IMR-90 (cell line): ENCODE measurements around the gene SLC19A1. TPM values are rescaled to one million over a fixed set of nuclear protein-coding genes. Genes with fewer than 3 reads are reported as not detected.

Experiments used
- ATAC-seq: fragments of 200-7000 bp; cut with Tn5 transposase; 2 replicates; pipeline ENCODE4 v1.9.1; 2020; ENCODE audit warnings: low read depth, mild to moderate bottlenecking, moderate library complexity
- BruUV-seq: library from RNA; stranded (reverse); fragments of 400-500 nt; replicated peaks from 2 replicates; lab custom pipeline; 2021; lab: Mats Ljungman, UMichigan
- CTCF ChIA-PET: fragments of 300-600 bp; formaldehyde crosslinking; extraction: SDS; loops from one replicate; lab custom pipeline; 2021; ENCODE audit warnings: antibody characterized with exemption; lab: Yijun Ruan, JAX
- POLR2A ChIA-PET: fragments of 300-600 bp; sonication (Branson Sonifier 250); formaldehyde crosslinking; loops from one replicate; lab custom pipeline; 2022; ENCODE audit warnings: antibody characterized with exemption; ENCODE audit not compliant: unreplicated experiment; lab: Charles Lee
- DNase-seq: peaks from one replicate; pipeline ENCODE4 v3.0.0; 2013
- H2AFZ ChIP-seq: replicated peaks from 2 replicates; pipeline ENCODE3; 2013; ENCODE audit warnings: low read length, mild to moderate bottlenecking; ENCODE audit not compliant: poor library complexity
- H2AK5ac ChIP-seq: 2 replicates; pipeline ENCODE4 v1.6.1; 2013; ENCODE audit warnings: low read depth, low read length, inconsistent platforms
- H2AK9ac ChIP-seq: replicated peaks from 2 replicates; pipeline ENCODE3; 2013; ENCODE audit warnings: mild to moderate bottlenecking, low read depth, low read length, moderate library complexity; ENCODE audit not compliant: poor library complexity
- H2BK120ac ChIP-seq: 2 replicates; pipeline ENCODE4 v1.6.1; 2013; ENCODE audit warnings: low read depth, low read length, inconsistent platforms
- H2BK15ac ChIP-seq: 3 replicates; pipeline ENCODE4 v1.6.1; 2013; ENCODE audit warnings: low read depth, low read length, inconsistent platforms
- H2BK20ac ChIP-seq: 2 replicates; pipeline ENCODE4 v1.6.1; 2013; ENCODE audit warnings: low read depth, mild to moderate bottlenecking, inconsistent platforms, low read length, moderate library complexity
- H2BK5ac ChIP-seq: 2 replicates; pipeline ENCODE4 v1.6.1; 2013; ENCODE audit warnings: mild to moderate bottlenecking, low read depth, low read length, inconsistent platforms; ENCODE audit not compliant: poor library complexity, severe bottlenecking
- H3K14ac ChIP-seq: replicated peaks from 2 replicates; pipeline ENCODE4 v1.6.1; 2013; ENCODE audit warnings: low read depth, low read length, inconsistent platforms
- H3K18ac ChIP-seq: 2 replicates; pipeline ENCODE4 v1.6.1; 2013; ENCODE audit warnings: low read depth, low read length, control low read depth
- H3K23ac ChIP-seq: 2 replicates; pipeline ENCODE4 v1.6.1; 2013; ENCODE audit warnings: low read depth, low read length, inconsistent platforms
- H3K27ac ChIP-seq: 2 replicates; pipeline ENCODE4 v1.5.1; 2013; ENCODE audit warnings: mild to moderate bottlenecking, control low read depth, low read length; ENCODE audit not compliant: insufficient read depth
- H3K27me3 ChIP-seq: 2 replicates; pipeline ENCODE4 v1.6.1; 2013; ENCODE audit warnings: low read length; ENCODE audit not compliant: control insufficient read depth, insufficient read depth
- H3K36me3 ChIP-seq: 2 replicates; pipeline ENCODE4 v1.6.1; 2013; ENCODE audit warnings: low read length, mixed read lengths; ENCODE audit not compliant: control insufficient read depth, insufficient read depth
- H3K4ac ChIP-seq: 2 replicates; pipeline ENCODE4 v1.6.1; 2013; ENCODE audit warnings: low read depth, low read length, inconsistent platforms
- H3K4me1 ChIP-seq: 2 replicates; pipeline ENCODE4 v1.6.1; 2013; ENCODE audit warnings: low read length, mixed read lengths; ENCODE audit not compliant: control insufficient read depth, insufficient read depth
- H3K4me2 ChIP-seq: 2 replicates; pipeline ENCODE4 v1.6.1; 2013; ENCODE audit warnings: low read depth, mild to moderate bottlenecking, control low read depth, low read length, moderate library complexity
- H3K4me3 ChIP-seq: 2 replicates; pipeline ENCODE4 v1.5.1; 2013; ENCODE audit warnings: low read depth, mild to moderate bottlenecking, control low read depth, low read length, moderate library complexity; ENCODE audit not compliant: insufficient read depth
- H3K56ac ChIP-seq: 2 replicates; pipeline ENCODE4 v1.6.1; 2013; ENCODE audit warnings: low read length, inconsistent platforms; ENCODE audit not compliant: insufficient read depth; ENCODE audit errors: extremely low read depth
- H3K79me1 ChIP-seq, 2 experiments: 2 replicates each; pipeline ENCODE4 v1.6.1; 2013; ENCODE audit warnings: low read length in 2 of 2, inconsistent platforms in 1 of 2, low read depth in 1 of 2
- H3K9ac ChIP-seq: 2 replicates; pipeline ENCODE4 v1.6.1; 2013; ENCODE audit warnings: low read depth, low read length, control low read depth
- H3K9me1 ChIP-seq: 2 replicates; pipeline ENCODE4 v1.6.1; 2013; ENCODE audit warnings: low read length, inconsistent platforms; ENCODE audit not compliant: insufficient read depth
- H3K9me3 ChIP-seq: 2 replicates; pipeline ENCODE4 v1.6.1; 2013; ENCODE audit warnings: low read length; ENCODE audit not compliant: control insufficient read depth, insufficient read depth
- H4K20me1 ChIP-seq: 2 replicates; pipeline ENCODE4 v1.6.1; 2013; ENCODE audit warnings: low read length, inconsistent platforms; ENCODE audit not compliant: insufficient read depth
- H4K5ac ChIP-seq: 2 replicates; pipeline ENCODE4 v1.6.1; 2013; ENCODE audit warnings: mild to moderate bottlenecking, low read depth, low read length, control low read depth
- H4K8ac ChIP-seq, 2 experiments: 2 replicates each; pipeline ENCODE4 v1.6.1; 2013; ENCODE audit warnings: low read depth in 2 of 2, low read length in 2 of 2, control low read depth in 1 of 2, inconsistent platforms in 1 of 2
- H4K91ac ChIP-seq: 2 replicates; pipeline ENCODE4 v1.6.1; 2013; ENCODE audit warnings: low read depth, low read length, inconsistent platforms; ENCODE audit not compliant: insufficient read depth
- BHLHE40 ChIP-seq: fragments of 150-350 bp; IDR thresholded peaks from 2 replicates; pipeline ENCODE4 v1.6.1; 2016; ENCODE audit warnings: mild to moderate bottlenecking, low read depth, low read length
- WGBS, 2 experiments: methylation state at CpG; one replicate each; pipeline versions ENCODE4 v1.1.5 to v1.1.7; 2013; ENCODE audit warnings: missing lambda C conversion rate in 2 of 2; ENCODE audit not compliant: insufficient read length in 1 of 2; ENCODE audit errors: extremely low coverage in 2 of 2; 5-methylcytosine and 5-hydroxymethylcytosine counted together
- dilution Hi-C: fragments of 300-500 bp; cut with HindIII; formaldehyde crosslinking; loops from one replicate; pipeline ENCODE4 v1.14.3; 2018; ENCODE audit warnings: low sequenced_read_pairs; ENCODE audit not compliant: unreplicated experiment
- in situ Hi-C: fragments of 300-500 bp; cut with MboI; formaldehyde crosslinking; loops from 3 replicates; pipeline ENCODE4 v1.14.3; 2019; ENCODE audit warnings: low sequenced_read_pairs, inconsistent platforms, mixed read lengths
- intact Hi-C: fragments of 100-400 bp; cut with micrococcal nuclease; formaldehyde crosslinking; loops from 2 replicates; pipeline ENCODE4 v1.10.0; 2022
- polyA plus RNA-seq, 3 experiments: library from polyadenylated mRNA; depleted of rRNA; stranded (reverse); fragments of >200 nt; gene quantifications; 2 replicates each; pipeline ENCODE4 v1.2.3, GENCODE V29; 2012; ENCODE audit warnings: low replicate concordance in 1 of 3
- total RNA-seq: library from RNA; depleted of rRNA; stranded (reverse); fragments of >200 nt; gene quantifications from 2 replicates; pipeline ENCODE4 v1.2.3, GENCODE V29; 2012

SLC19A1 gene
- total and polyA plus RNA-seq, 2 of the 4 experiments (the other 2 are of a cell fraction): 2.2 to 16.2 TPM

DNA sequence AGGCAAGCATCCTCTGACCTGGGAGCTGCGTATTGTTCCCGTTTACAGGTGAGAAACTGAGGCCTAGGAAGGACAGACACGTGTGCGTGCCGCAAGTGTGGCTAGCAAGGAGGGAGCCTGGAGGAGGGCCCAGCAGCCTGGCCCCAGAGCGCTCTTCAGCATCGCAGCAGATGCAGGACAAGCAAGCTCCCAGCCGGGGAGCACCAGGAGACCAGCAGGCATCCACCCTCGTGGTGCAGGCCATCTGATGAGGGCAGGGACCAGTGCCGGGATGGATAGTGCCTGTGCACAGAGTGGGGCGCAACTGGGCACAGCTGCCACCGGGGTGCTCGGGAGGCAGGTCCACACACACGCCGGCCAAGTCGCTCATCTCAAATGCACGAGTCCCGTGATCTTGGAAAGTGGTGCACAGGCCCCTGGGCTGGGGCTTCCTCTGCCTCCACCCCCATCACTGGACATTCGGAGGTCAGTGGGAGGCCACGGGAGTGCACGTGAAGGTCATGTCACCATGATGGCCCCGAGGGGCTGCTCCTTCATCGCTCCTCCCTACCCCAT is 82.2 kb downstream of the SLC19A1 start:
- Histone ChIP-seq H2BK15ac (peak overlapping the region; percentile 66; the same call in 1 of the 3 replicates), H2BK120ac (peak overlapping the region; percentile 95), H3K14ac (peak overlapping the region; percentile 80), H3K4me1 (peaks cover 37% of the 10 kb centered on the region), H3K36me3 (peaks cover 17% of the 10 kb centered on the region; the same call in 1 of the 2 replicates), H3K4me2 (peak overlapping the region; percentile 37), H3K9me3 (peaks cover 2% of the 10 kb centered on the region; the same call in 1 of the 2 replicates), H2AK5ac (peak overlapping the region; percentile 87), H3K9ac (peak overlapping the region; percentile 31; the same call in 1 of the 2 replicates), H3K56ac (peak overlapping the region; percentile 34; the same call in 1 of the 2 replicates), H4K5ac (peak overlapping the region; percentile 82), H3K23ac (peak overlapping the region; percentile 72), H2BK20ac (peak overlapping the region; percentile 98), H3K27me3 (no peaks in the 10 kb centered on the region), H4K8ac (peak overlapping the region; percentile 31 to 67; a peak in 2 of 4 replicates), H3K79me1 (peaks cover 11 to 74% of the 10 kb centered on the region in 2 experiments; a peak in 3 of 4 replicates), H2AK9ac (peak overlapping the region; percentile 8), H3K18ac (peak overlapping the region; percentile 82), H4K91ac (peak overlapping the region; percentile 93), H2BK5ac (peak overlapping the region; percentile 93), H4K20me1 (peaks cover 29% of the 10 kb centered on the region), H3K27ac (peak overlapping the region; percentile 83), H2AFZ (no peak overlapping the region), H3K4me3 (no peak overlapping the region), H3K4ac (peak overlapping the region; percentile 93), H3K9me1 (peaks cover 17% of the 10 kb centered on the region)
- TF ChIP-seq BHLHE40: no peak
- no TSS peak for BruUV-seq
- ATAC-seq: peak; percentile 2
- ChIA-PET CTCF (no interaction called here), POLR2A (no interaction called here)
- 95% methylated on average over 8 of the region's 23 CpGs; no CpG with 5 or more reads in 1 of the 2 experiments for WGBS, 2 experiments
- in situ Hi-C loops (loop anchor here (10.0 kb wide), 1 partner anchor 365 kb away; no protein-coding TSS in a partner anchor), intact Hi-C loops (no loop called here), dilution Hi-C loops (no loop called here)
- no peak for DNase-seq
